ENCODE measurements around the gene PDCD6IP.

Gene PDCD6IP

DNA sequence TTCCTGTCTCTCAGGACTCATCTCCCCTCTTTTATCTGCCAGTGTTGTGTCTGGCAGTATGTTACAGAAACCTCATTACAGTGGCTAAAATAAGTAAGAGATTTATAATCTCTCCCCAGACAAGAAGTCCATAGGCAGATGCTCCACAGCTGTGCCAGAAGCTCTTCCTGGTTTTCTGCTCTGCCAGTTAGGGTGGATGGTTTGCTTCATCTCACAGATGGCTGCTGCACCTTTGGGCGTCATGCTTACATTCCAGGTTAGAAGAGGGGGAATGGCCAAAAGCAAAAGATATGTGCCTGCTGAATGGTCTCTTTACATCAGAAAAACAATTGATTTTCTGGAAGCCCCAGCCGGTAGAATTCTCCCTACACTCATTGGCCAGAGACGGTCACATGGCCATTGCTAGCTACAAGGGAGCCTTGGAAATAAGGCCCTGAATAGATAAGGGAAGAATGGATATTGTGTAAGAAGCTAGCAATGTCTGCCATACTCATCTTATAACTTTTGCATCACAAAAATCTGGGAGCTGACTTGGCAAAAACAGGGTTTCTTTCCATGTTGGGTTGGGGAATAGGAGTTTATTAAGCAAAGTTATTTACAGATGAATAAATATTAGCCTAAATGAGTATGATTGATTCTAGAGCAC lies 91.1 kb downstream of the PDCD6IP start:
- no peak for DNase-seq (ENCODE audit: low read depth in 2 of 2)

DNA sequence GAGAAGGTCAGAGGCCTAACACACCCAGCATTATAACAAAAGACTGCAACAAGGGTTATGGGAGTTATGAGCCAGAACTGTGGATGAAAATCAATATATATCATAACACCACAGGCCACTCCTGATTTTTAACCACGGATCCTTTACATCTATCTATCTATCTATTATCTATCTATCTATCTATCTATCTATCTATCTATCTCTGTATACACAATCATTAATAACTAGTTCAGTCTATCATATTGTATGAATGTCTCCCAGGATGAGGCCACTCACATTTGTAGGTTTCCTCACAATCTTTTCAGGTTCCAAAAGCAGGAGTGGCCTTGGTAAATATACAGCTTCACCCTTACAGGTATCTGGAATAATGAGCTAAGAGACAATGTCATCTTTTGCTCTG lies 94.2 kb downstream of the PDCD6IP start:
- DNase-seq (ENCODE audit: low read depth in 2 of 2) = no peak

DNA sequence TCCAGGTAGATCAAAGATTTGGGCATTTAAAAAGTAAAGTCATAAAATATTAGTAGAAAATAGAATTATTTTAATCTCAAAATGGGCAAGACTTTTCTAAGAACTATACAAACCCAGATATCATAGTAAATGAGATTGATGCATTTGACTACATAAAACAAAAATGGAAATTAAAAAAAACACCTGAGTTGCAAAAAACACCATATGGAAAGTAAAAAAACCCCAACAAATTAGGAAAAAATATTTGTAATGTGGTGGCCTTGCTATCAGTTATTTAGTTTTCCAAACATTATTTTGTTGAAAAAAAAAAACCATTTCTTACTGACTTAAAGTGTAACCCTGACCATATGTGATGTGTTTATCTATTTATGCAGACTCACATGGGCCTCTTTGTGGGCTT lies 97.2 kb downstream of the PDCD6IP start:
- no peak for DNase-seq (ENCODE audit: low read depth in 2 of 2)

DNA sequence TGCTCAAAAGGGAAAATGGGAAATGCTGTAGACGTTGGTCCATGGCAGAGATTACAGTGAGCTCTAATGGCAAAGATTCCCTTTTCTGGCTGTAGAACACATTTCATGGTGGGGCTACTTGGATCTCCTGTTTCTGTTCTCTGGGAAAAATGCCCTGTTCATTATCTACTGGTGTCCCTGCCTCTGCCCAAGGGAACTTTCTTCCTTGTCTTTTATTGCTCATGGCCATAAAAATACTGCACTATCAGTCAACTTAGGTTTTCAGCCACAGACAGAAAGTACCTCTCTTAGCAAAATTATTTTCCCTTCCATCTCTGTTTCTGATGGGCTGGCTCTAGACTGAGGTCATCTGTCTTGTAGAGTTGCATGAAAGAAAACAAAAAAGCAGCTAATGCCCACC lies 98.9 kb downstream of the PDCD6IP start:
- DNase-seq (ENCODE audit: low read depth in 2 of 2) = no peak

DNA sequence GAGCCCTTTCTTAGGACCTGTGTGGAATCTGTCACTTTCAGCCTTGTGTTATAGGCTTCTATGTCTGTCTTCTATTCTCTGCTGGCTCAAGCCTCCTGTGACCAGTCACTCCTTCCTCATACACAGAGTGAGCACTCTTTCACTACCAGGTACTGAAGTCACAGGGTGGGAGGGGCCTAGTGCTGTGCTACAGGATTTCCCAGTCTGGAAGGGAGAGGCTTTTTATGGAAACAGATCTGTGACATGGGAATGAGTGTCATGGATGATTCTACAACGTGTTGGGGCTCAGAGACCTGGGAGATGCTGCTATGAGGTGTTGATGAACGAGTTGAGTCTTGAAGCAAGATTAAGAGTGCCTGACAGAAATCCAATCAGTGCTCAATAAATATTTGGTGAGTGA lies 100.5 kb downstream of the PDCD6IP start:
- no peak for DNase-seq (ENCODE audit: low read depth in 2 of 2)

DNA sequence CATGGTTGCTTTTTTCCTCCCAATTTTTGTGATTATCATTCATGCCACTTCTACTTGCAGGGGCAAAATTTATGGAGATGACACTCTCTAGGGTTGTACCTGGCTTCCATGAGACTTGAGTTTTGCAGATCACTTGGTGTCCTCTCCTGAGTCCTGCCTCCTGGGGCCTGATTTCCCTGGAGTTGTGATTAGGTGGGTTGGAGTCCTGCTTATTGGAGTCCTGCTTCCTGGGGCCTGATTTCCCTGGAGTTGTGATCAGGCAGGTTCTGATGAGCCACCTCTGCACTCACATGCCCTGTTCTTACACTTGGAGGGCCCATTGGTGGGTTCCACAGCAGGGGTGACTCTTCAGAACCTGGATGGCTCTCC lies 102.0 kb downstream of the PDCD6IP start:
- no peak for DNase-seq (ENCODE audit: low read depth in 2 of 2)

DNA sequence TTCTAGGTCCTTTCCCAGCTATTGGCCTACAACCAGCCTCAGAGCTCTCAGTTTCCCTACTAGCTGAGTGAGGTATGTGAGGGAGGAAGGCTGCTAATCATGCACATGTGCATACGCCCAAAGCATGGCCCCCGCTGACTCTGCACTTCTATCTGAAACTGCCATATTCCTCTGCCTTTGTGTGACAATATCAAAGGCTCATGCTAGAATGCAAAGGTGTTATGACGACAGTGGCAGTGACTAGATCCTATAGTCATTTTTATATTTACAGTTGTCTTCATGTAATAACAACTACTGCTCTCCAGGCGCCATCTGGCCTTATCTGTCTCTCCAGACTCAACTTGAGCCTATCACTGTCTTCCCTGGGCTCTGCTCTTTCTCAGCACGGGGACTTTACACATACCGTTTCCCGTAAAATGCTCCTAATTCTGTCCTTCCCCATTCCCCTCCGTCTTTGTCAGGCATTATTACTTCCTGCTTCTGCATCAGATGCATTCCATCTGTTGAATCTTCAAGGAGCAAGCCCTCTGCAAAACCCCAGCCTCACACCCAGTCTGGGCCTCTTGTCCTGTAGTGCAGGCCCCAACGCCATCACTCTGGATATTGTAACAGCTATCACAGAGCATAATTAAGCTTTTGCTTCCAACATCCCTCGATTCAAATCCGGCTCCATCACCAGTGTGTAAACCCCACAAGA lies 102.5 kb downstream of the PDCD6IP start:
- DNase-seq (ENCODE audit: low read depth in 2 of 2) = no peak

DNA sequence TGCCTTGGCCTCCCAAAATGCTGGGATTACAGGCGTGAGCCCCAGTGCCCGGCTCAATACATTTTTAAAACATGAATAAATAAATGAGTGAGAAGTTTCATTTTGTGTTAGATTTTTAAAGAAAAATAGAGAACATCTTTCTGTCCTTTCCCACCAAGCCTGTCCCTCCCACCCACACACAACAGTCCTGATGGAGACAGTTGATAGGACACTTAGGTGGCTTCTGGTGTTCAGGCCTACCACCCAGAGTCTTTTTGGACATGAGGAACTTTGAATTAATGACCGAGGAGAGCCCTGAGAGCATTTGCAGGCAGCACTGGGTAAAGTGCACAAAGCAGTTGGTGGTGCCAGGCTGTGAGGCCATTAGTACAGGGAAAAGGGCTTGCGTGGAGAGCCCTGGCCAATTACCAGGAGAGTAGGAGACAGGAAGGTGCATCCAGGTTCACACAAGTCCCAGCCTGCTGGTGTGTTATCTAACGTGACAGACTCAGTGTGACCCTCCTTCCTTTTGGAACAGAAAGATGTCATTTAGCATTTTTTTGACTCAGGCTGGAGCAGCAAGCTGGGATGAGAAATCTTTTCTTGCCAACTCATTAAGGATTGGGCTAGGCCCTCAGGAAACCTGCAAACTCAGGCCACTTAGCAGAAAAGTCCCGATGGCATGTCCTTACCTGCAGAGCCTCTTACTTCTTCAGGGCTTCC lies 103.6 kb downstream of the PDCD6IP start:
- no peak for DNase-seq (ENCODE audit: low read depth in 2 of 2)

DNA sequence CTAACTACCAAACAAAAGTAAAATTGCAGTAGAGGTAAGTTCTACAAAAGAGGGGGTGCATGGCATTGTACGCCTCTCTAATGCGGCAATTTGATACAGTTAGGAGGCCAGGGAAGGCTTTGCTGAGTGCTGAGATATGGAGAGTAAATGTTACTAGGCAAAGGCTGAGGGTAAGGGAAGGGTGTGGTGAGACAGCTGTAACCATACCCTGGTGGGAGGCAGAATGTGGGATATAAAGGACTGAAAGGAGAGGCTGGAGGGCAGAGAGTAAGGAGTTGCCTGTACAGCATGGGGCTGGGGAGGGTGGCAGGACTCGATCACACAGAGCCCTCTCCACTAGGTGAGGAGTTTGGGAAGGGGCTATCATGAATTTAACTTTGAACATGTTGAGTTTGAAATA lies 106.3 kb downstream of the PDCD6IP start:
- no peak for DNase-seq (ENCODE audit: low read depth in 2 of 2)

DNA sequence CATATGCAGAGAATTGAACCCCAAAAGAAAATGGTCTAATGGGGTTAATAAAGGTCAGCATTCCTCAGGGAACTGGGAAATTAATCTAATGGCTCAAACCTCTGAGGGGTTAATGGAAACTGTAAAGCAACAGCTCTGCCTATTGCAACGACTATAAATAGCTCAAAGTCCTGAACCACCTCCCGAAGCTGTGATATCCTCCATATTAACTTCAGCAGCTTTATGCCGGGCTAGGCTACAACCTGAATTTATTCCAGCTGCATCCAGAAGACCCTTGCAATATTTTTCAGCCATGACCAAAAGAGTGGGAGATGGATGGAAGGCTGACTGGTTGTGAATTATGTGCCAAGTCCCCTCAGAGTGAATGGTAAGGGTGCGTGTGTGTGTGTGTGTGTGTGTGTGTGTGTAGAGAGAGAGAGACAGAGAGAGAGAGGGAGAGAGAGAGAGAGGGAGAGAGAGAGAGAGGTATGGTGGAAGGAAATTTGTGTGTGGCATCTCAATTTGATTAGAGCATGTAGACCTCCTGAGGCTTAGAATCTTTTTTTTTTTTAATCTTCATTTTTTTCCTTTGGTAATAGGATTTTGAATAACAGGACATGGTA lies 109.9 kb downstream of the PDCD6IP start:
- DNase-seq (ENCODE audit: low read depth in 2 of 2) = no peak

DNA sequence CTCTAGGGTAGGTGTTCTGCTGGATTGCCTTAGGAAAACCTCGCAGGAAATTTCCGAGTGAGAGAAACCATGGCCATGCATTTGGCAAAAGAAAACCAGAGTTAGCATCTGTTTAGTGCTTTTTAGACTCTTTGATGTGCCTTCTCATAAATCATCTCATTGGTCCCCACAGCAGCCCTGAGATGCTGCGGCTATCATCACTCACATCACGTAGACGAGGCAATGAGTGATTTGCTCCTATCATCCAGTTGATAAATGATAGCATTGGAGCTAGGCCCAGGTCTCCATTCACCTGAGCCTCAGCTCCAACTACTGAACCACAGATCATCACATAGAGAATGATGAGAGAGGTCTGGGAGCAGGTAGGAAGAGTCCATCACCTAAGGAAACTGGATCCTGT lies 111.1 kb downstream of the PDCD6IP start:
- no peak for DNase-seq (ENCODE audit: low read depth in 2 of 2)

DNA sequence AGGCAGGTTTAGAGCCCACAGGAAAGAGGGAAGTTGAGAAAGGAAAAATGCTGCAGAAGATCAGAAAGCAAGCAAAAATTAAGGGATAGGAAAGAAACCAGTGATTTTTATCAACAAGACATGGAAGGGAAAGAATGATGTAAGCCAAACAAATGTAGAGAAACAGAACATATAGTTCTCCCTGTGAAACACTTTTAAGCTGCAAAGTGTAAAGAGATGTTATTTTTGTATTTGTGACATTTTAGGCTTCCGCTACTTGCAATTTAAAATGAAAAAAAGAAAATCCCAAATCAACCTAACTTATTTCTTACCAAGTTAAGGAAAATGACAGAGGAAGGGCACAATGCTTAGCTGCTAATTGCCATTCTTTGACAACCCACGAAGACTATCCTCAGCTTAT lies 111.6 kb downstream of the PDCD6IP start:
- no peak for DNase-seq (ENCODE audit: low read depth in 2 of 2)

DNA sequence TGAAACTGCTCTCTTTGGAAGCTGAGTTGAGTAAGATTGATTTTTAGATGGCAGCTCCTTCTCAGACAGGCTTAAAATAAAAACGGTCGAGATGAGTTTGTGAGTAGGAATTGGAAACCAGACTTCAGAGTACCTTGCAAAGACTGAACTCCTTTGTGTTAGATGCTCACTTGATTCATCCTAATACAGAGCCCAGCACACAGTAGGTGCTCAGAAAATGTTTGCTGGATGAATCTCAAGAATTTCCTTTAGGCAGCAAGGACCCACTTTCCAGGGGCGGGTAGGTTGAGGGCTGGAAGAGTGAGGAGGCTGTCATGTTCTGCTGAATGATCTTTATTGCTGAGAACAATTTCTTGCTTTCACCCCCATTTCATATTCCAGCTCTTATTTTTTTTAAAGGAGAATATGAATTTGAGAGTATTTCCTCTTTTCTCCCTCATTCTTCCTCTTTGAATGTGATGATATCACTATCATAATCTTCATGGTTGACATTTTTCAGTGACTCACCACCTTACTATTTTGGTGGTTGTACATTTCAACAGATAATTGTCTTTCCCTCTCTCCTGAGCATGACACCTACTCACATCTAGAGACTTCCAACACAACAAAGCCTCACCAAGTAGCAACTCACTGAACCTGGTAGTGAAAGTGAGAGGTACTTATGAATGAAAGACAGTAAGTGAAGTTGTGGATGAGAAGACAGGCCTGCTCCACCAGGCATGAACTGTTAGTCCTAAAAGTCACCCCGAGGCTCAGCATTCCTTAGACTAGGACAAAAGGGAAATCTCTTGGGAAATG lies 113.3 kb downstream of the PDCD6IP start:
- no peak for DNase-seq (ENCODE audit: low read depth in 2 of 2)

DNA sequence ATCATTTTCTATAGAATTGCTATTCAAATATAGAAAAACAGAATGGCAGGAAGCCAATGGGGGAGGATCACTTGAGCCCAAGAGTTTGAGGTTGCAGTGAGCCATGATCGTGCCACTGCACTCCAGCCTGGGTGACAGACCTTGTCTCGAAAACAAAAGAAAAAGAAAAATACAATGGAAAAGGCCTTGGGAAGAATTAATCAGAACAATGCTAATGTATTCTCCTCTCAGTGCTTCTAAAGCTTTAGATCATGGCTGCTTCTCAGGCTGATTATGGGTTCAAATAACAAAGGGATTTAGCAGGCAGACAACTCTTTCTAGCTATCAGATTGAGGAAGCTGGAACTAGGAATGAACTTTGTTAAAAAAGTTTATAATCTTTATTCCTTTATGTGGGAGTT lies 115.8 kb downstream of the PDCD6IP start:
- no peak for DNase-seq (ENCODE audit: low read depth in 2 of 2)

DNA sequence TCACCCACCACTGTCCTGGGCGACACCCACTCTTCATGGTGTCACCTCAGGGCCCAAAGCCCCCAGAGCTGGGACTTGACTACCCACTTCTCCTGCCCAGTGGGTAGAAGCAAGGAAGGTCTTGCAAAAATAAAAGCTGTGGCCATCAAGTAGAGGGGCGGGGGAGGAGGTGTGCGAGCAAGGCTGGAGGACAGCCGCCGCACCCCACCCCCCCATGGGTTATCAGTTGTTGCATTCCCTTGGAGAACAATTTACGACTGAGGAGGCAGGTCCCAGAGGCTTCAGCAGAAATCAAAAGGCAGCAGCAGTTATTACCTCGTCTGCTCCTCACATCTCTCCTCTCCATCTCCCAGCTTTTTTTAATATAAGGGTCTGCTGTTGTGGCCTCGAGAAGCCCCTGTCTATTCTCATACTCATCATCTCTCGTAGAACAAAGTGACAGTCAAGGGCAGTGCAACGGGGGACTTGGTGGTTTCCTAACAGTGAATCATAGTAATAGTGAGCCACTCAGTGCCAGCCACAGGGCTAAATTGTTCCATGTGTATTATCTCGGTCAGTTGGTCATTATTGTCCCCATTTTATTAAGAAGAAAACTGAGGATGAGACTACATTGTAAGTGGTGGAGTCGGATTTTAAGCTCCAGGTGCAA lies 116.4 kb downstream of the PDCD6IP start:
- no peak for DNase-seq (ENCODE audit: low read depth in 2 of 2)

DNA sequence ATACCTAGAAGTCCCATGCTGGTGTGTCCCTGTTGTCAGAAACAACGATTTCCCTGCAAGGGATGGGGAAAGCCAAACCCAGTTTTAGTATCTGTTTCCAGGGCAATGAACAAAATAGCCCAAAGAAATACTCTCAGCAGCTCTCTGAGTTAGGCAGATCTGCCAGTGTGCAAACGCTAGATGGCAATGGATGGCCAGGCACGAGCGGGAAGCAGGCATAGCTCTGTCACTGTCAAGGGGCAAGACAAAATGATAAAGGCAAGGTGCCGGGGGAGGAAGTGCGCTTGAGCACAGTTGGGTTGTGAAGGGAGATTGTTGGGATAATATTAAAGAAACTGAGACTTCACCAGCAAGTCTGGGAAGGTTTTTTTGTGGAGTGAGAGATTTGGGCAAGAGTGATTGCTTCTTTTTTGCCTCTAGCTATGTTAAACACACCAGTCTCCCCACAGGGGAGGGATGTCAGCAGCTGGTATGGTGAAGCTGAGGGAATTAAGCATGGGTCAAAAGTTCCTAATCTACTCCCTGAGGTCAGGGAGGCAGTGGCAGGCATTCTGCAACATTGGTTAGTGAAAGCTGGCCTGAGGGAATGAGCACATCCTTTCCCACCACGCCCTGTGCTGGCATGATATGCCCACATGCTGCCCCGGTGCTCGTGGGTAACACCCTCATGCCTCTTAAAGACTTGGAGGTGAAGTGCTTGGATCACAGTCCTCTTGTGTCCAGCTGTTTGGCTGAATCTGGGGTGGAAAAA lies 117.5 kb downstream of the PDCD6IP start:
- no peak for DNase-seq (ENCODE audit: low read depth in 2 of 2)

DNA sequence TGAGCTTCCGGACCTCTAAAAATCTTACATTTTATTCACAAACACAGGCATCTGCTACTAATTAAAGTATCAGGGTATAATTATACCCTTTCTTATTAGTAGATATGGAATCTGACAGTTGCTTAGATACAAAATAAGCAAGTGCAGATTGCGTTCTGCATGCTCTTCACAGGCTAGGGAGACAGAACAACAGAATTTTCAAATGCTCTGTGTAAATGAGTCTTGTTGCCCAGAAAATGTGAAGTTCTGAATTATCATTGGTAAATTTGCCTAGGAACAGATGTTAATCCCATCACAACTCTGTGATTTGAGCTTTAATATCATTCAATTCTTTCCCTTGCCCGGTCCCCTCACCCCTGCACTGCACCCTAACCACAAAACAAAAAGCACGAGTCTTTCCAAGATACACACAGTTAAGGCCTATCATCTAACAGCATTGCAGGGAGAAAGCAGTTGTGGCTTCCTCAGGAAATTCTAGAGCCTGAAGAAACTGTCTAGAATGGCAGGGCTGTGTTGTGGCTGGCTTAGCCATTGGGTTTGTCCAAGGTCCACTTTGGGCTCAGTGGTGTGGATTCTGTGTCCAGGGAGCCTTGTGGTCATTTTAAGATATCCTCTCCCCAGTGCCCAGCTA lies 119.8 kb downstream of the PDCD6IP start:
- no peak for DNase-seq (ENCODE audit: low read depth in 2 of 2)

All from activated CD4-positive, alpha-beta T cell treated with anti-CD3 and anti-CD28 coated beads for 24 hours (primary cell).